ENCODE data around the gene SBF2. TPM values are rescaled to one million over a fixed set of nuclear protein-coding genes. Genes with fewer than 3 reads are reported as not detected.

Gene SBF2
- total RNA-seq, 4 donors from 2014 or later = 19.3 to 28.1 (median 25.8) TPM

DNA sequence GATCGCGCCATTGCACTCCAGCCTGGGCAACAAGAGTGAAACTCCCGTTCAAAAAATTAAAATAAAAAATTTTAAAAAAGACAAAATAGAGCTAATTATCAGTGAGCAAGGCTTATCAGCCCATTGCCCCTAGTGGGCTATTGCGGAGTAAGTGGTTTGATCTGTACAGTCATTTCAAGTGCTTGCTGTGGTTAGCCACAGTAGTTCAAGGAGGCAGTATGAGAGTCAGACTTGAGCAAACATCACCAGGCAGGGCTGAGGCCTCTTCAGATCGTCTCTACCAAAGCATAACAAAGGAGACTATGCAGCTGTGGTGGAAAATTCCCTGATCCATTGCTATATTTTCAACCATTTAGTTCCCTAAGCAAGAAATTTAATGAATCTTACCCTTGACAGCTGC, 4.3 kb upstream of the SBF2 start:
- Histone ChIP-seq H3K36me3 (no peaks in the 10 kb centered on the region), H3K27me3 (no peaks in the 10 kb centered on the region), H3K9me3 (no peaks in the 10 kb centered on the region), H3K27ac (no peak overlapping the region), H3K4me3 (no peak overlapping the region), H3K4me1 (peaks cover 7 to 8% of the 10 kb centered on the region in 2 donors)
- ATAC-seq (no peak), DNase-seq (no peak)
- intact Hi-C loops (cut with DNase I; ENCODE audit: low total_unique reads) (no loop called here), in situ Hi-C loops (cut with MboI; ENCODE audit: low sequenced_read_pairs in 4 of 4) (loop anchor here in 1 of 4 donors (25.0 kb wide), 1 partner anchor 311 kb away; no protein-coding TSS in a partner anchor)
- TF ChIP-seq POLR2A (IDR thresholded peaks at IDR 0.05) = no peak
- no peak for TF ChIP-seq CTCF (IDR thresholded peaks at IDR 0.05 in 4 of 5, conservative IDR thresholded peaks at IDR 0.05 in 1 of 5)

DNA sequence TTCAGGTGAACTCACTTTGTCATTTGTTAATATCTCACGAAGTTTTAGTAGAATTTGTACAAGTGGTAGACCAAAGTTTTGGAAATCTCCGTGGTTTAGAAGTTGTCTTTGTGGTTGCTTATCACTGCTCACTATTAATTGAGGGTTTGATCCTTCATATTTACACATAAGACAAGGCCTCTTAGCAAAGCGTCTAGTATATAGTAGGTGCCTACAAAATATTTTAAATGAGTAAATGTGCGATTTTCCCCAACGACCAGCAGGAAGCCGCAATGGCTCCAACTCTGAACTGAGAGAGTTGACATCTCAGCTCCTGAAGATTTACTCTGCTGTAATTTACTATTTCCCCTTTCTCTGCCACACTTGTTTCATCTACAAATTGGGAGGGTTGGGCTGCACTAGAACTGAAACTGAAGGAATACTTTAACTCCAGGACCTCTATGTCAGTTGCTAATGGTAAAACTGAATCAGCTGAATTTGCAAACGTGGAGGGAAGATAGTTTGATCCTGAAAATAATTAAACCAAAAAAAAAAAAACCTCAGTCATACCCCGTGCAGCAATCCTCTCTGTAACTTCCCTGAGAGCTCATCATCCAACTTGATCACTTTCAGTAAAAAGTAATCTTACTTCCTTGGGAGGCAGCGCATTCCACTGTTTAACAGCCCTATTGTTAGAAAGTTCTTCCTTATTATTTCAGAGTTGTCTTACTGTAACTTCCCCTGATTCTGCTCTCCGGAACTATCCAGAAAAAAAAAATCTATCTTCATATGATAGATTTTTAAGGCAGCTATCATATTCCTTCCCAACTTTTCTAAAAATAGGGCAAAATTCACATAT, 1.3 kb upstream of the SBF2 start:
- H3K4me1 ChIP-seq = peaks cover 20 to 22% of the 10 kb centered on the region in 2 donors
- H3K4me3 ChIP-seq = peak overlapping the region; percentile 73 to 98 (median 85)
- in situ Hi-C loops (cut with MboI; ENCODE audit: low sequenced_read_pairs in 4 of 4) (loop anchor here in 1 of 4 donors (25.0 kb wide), 1 partner anchor 308 kb away; no protein-coding TSS in a partner anchor), intact Hi-C loops (cut with DNase I; ENCODE audit: low total_unique reads) (no loop called here)
- TF ChIP-seq CTCF (IDR thresholded peaks at IDR 0.05 in 4 of 5, conservative IDR thresholded peaks at IDR 0.05 in 1 of 5) (no peak), POLR2A (IDR thresholded peaks at IDR 0.05) (no peak)
- no peaks in the 10 kb centered on the region for H3K27me3 ChIP-seq
- H3K36me3 ChIP-seq = no peaks in the 10 kb centered on the region
- no peaks in the 10 kb centered on the region for H3K9me3 ChIP-seq
- H3K27ac ChIP-seq = peak overlapping the region; percentile 90 to 98 (median 92)
- ATAC-seq (no peak), DNase-seq (no peak)

GRCh38 chr11:10294290-10294953, 403 bp upstream of the SBF2 start:
- Histone ChIP-seq H3K4me3 (peak overlapping the region; percentile 73 to 98 (median 85)), H3K9me3 (no peaks in the 10 kb centered on the region), H3K4me1 (peaks cover 20 to 22% of the 10 kb centered on the region in 2 donors), H3K36me3 (no peaks in the 10 kb centered on the region), H3K27ac (peak overlapping the region; percentile 90 to 98 (median 92)), H3K27me3 (no peaks in the 10 kb centered on the region)
- no peak for TF ChIP-seq CTCF (IDR thresholded peaks at IDR 0.05 in 4 of 5, conservative IDR thresholded peaks at IDR 0.05 in 1 of 5)
- TF ChIP-seq POLR2A (IDR thresholded peaks at IDR 0.05) = no peak
- in situ Hi-C loops (cut with MboI; ENCODE audit: low sequenced_read_pairs in 4 of 4) (loop anchor here in 1 of 4 donors (25.0 kb wide), 1 partner anchor 307 kb away; no protein-coding TSS in a partner anchor), intact Hi-C loops (cut with DNase I; ENCODE audit: low total_unique reads) (loop anchor here (1.0 kb wide), 1 partner anchor 8 kb away; no protein-coding TSS in a partner anchor)
- peak; percentile 30 to 44 for ATAC-seq
- DNase-seq = peak; percentile 33 to 46

DNA sequence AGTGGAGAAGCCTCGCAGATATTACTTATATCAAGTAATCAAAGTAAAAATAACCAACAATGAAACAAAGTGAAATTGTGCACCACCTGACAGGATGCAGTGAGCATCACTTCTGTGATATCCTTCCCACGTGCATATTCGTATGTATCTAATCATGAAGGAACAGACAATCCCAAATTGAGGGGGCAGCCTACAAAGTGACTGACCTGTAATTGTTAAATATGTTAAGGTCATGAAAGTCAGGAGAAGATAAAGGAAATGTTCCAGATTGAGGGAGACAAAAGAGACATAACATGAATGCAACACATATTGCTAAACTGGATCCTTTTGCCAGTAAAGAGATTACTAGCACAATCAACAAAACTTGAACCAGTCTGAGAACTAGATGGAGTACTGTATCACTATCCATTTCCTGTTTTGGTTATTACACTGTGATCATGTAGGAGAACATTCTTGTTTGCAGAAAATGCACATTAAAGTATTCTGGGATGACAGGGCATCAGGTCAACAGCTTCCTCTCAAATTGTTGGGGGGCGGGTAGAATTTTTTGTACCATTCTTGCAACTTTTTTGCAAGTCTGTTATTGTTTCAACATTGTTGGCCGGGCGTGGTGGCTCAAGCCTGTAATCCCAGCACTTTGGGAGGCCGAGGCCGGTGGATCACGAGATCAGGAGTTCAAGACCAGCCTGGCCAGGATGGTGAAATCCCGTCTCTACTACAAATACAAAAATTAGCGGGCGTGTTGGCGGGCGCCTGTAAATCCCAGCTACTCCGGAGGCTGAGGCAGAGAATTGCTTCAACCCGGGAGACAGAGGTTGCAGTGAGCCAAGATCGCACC, 2.0 kb downstream of the SBF2 start:
- H3K27ac ChIP-seq = peak overlapping the region in 3 of 4 donors; percentile 14 to 92 (median 90)
- in situ Hi-C loops (cut with MboI; ENCODE audit: low sequenced_read_pairs in 4 of 4) = loop anchor here in 1 of 4 donors (25.0 kb wide), 1 partner anchor 305 kb away; no protein-coding TSS in a partner anchor
- no peak for TF ChIP-seq POLR2A (IDR thresholded peaks at IDR 0.05)
- intact Hi-C loops (cut with DNase I; ENCODE audit: low total_unique reads) = no loop called here
- no peaks in the 10 kb centered on the region for H3K9me3 ChIP-seq
- H3K4me3 ChIP-seq = no peak overlapping the region
- no peaks in the 10 kb centered on the region for H3K27me3 ChIP-seq
- ATAC-seq (no peak), DNase-seq (no peak)
- peaks cover 24 to 32% of the 10 kb centered on the region in 2 donors for H3K4me1 ChIP-seq
- H3K36me3 ChIP-seq = no peaks in the 10 kb centered on the region

Measured in gastrocnemius medialis (tissue), 4 donors.